Liver (tissue), 9 donors: ENCODE data around the gene PIEZO1. TPM values are rescaled to one million over a fixed set of nuclear protein-coding genes. Genes with fewer than 3 reads are reported as not detected.
"Not testable (repeated sequence)": the region's sequence is repeated elsewhere in the genome, so short reads cannot be mapped to it uniquely, and the experiment has no call there.

Experiments
- DNase-seq: peaks from one replicate; pipeline ENCODE4 v3.0.0-alpha.2; 2017; ENCODE audit warnings: low spot score
- H3K27ac ChIP-seq, 2 donors: one replicate each; pipeline ENCODE4 v1.7.0; 2013; ENCODE audit warnings: inconsistent platforms in 2 of 2, low read length in 2 of 2, control low read depth in 1 of 2, low read depth in 1 of 2, mild to moderate bottlenecking in 1 of 2
- H3K27me3 ChIP-seq, 4 donors: one replicate each; pipeline versions ENCODE4 v1.6.1 to v1.7.0; 2013; ENCODE audit warnings: low read length in 3 of 4, inconsistent platforms in 1 of 4, mild to moderate bottlenecking in 1 of 4, moderate library complexity in 1 of 4; ENCODE audit not compliant: control insufficient read depth in 4 of 4, insufficient read depth in 4 of 4
- H3K36me3 ChIP-seq, 4 donors: one replicate each; pipeline versions ENCODE4 v1.6.1 to v1.7.0; 2013; ENCODE audit warnings: low read length in 3 of 4, mild to moderate bottlenecking in 3 of 4, low read depth in 1 of 4, moderate library complexity in 1 of 4; ENCODE audit not compliant: control insufficient read depth in 4 of 4, insufficient read depth in 3 of 4
- H3K4me1 ChIP-seq, 4 donors: one replicate each; pipeline versions ENCODE4 v1.6.1 to v1.7.0; 2013; ENCODE audit warnings: low read length in 3 of 4, mild to moderate bottlenecking in 3 of 4, moderate library complexity in 1 of 4; ENCODE audit not compliant: control insufficient read depth in 4 of 4, insufficient read depth in 4 of 4
- H3K4me3 ChIP-seq, 3 donors: one replicate each; pipeline versions ENCODE4 v1.6.1 to v1.7.0; 2013; ENCODE audit warnings: low read length in 3 of 3, control low read depth in 1 of 3, low read depth in 1 of 3, mild to moderate bottlenecking in 1 of 3
- H3K9ac ChIP-seq, 2 donors: one replicate each; pipeline ENCODE4 v1.7.0; 2013; ENCODE audit warnings: low read length in 2 of 2, mild to moderate bottlenecking in 2 of 2, moderate library complexity in 2 of 2, control low read depth in 1 of 2, low read depth in 1 of 2
- H3K9me3 ChIP-seq, 4 donors: one replicate each; pipeline versions ENCODE4 v1.6.1 to v1.7.0; 2013; ENCODE audit warnings: low read length in 3 of 4; ENCODE audit not compliant: control insufficient read depth in 4 of 4
- EGR1 ChIP-seq, 2 donors: IDR thresholded peaks; 2 replicates each; pipeline ENCODE4 v1.6.1; 2016 to 2018; ENCODE audit warnings: antibody characterized with exemption in 2 of 2, low read depth in 2 of 2
- FOXA1 ChIP-seq: IDR thresholded peaks from 2 replicates; pipeline ENCODE4 v1.6.1; 2016; ENCODE audit warnings: antibody characterized with exemption
- FOXA2 ChIP-seq: IDR thresholded peaks from 2 replicates; pipeline ENCODE4 v1.6.1; 2016; ENCODE audit warnings: antibody characterized with exemption
- GABPA ChIP-seq, 2 donors: IDR thresholded peaks in 1 of 2; conservative IDR thresholded peaks in 1 of 2; 2 replicates each; pipeline ENCODE4 v1.6.1; 2016; ENCODE audit warnings: antibody characterized with exemption in 2 of 2, mild to moderate bottlenecking in 1 of 2, moderate library complexity in 1 of 2
- HNF4A ChIP-seq, 2 donors: conservative IDR thresholded peaks; 2 replicates each; pipeline ENCODE4 v1.6.1; 2016; ENCODE audit warnings: antibody characterized with exemption in 2 of 2, mild to moderate bottlenecking in 2 of 2
- HNF4G ChIP-seq: IDR thresholded peaks from 2 replicates; pipeline ENCODE4 v1.6.1; 2016; ENCODE audit warnings: antibody characterized with exemption
- JUND ChIP-seq, 2 donors: IDR thresholded peaks; 2 replicates each; pipeline ENCODE4 v1.6.1; 2016; ENCODE audit warnings: antibody characterized with exemption in 2 of 2
- NR2F2 ChIP-seq: IDR thresholded peaks from 2 replicates; pipeline ENCODE4 v1.6.1; 2016; ENCODE audit warnings: antibody characterized with exemption
- RAD21 ChIP-seq, 2 donors: IDR thresholded peaks; 2 replicates each; pipeline ENCODE4 v1.6.1; 2016; ENCODE audit warnings: antibody characterized with exemption in 2 of 2, mild to moderate bottlenecking in 2 of 2
- RXRA ChIP-seq, 2 donors: IDR thresholded peaks; 2 replicates each; pipeline ENCODE4 v1.6.1; 2017 to 2018; ENCODE audit warnings: antibody characterized with exemption in 2 of 2, mild to moderate bottlenecking in 1 of 2
- SP1 ChIP-seq: IDR thresholded peaks from 2 replicates; pipeline ENCODE4 v1.6.1; 2018; ENCODE audit warnings: antibody characterized with exemption, mild to moderate bottlenecking
- TAF1 ChIP-seq: conservative IDR thresholded peaks from 2 replicates; pipeline ENCODE4 v1.6.1; 2016; ENCODE audit warnings: antibody characterized with exemption, mild to moderate bottlenecking
- YY1 ChIP-seq: IDR thresholded peaks from 2 replicates; pipeline ENCODE4 v1.6.1; 2016; ENCODE audit warnings: antibody characterized with exemption, mild to moderate bottlenecking
- WGBS: extraction: QIAGEN DNeasy Blood & Tissue Kit; methylation state at CpG from one replicate; pipeline ENCODE4 v1.1.7; 2013; 5-methylcytosine and 5-hydroxymethylcytosine counted together
- polyA plus RNA-seq, 2 donors: library from polyadenylated mRNA; stranded (reverse) in 1 of 2; unstranded in 1 of 2; fragments of 200-250 nt in 1 of 2; fragments of >200 nt in 1 of 2; fragmentation: Nextera tagmentation in 1 of 2; extraction: Ambion mirVana in 1 of 2; gene quantifications; one replicate each; pipeline versions ENCODE4 v1.2.1 to v1.2.3, GENCODE V29; 2013 to 2015
- total RNA-seq, 2 donors: library from RNA; depleted of rRNA; stranded (reverse); fragments of >200 nt; gene quantifications; one replicate each; pipeline ENCODE4 v1.2.3, GENCODE V29; 2014
- TF ChIP-seq, protein P1 (sequence below): fragments of 150-350 bp; IDR thresholded peaks from 2 replicates; pipeline ENCODE4 v1.5.1; 2017; ENCODE audit warnings: improper control_type of control experiment, low read depth, low read length; ENCODE audit not compliant: missing input control
- TF ChIP-seq, protein P2 (sequence below): IDR thresholded peaks from 2 replicates; pipeline ENCODE4 v1.6.1; 2016; ENCODE audit warnings: antibody characterized with exemption, mild to moderate bottlenecking
- TF ChIP-seq, protein P3 (sequence below): IDR thresholded peaks from 2 replicates; pipeline ENCODE4 v1.6.1; 2016; ENCODE audit warnings: antibody characterized with exemption
- TF ChIP-seq, protein P4 (sequence below): IDR thresholded peaks from 2 replicates; pipeline ENCODE4 v1.6.1; 2016; ENCODE audit warnings: antibody characterized with exemption
- TF ChIP-seq, protein P5 (sequence below): IDR thresholded peaks from 2 replicates; pipeline ENCODE4 v1.6.1; 2016; ENCODE audit warnings: antibody characterized with exemption
- donor health status: healthy.
- donor health status: healthy.
- donor health status: healthy.
- donor health status: healthy.
- donor health status: healthy.

Gene PIEZO1
- total and polyA plus RNA-seq, 4 donors: 15.3 to 74.7 (median 59.2) TPM

DNA sequence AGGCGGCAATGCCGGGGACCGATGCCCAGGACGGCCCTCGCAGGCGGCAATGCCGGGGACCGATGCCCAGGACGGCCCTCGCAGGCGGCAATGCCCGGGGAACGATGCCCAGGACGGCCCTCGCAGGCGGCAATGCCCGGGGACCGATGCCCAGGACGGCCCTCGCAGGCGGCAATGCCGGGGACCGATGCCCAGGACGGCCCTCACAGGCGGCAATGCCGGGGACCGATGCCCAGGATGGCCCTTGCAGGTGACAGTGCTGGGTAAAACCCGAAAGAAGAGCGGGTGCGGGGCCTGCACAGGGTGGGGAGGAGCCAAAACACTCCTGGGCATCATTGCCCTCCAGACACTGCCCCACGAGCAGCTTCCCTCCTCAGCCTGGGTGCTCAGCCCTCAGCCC lies 38.6 kb upstream of the PIEZO1 start:
- H3K27ac ChIP-seq, H3K4me1 ChIP-seq, H3K27me3 ChIP-seq, DNase-seq, H3K9me3 ChIP-seq, H3K9ac ChIP-seq, H3K4me3 ChIP-seq: not testable (repeated sequence)
- WGBS: 98% methylated on average over 29 of the region's 31 CpGs
- H3K36me3 ChIP-seq: peaks cover 0 to 25% (median 8%) of the 10 kb centered on the region in 4 donors

DNA sequence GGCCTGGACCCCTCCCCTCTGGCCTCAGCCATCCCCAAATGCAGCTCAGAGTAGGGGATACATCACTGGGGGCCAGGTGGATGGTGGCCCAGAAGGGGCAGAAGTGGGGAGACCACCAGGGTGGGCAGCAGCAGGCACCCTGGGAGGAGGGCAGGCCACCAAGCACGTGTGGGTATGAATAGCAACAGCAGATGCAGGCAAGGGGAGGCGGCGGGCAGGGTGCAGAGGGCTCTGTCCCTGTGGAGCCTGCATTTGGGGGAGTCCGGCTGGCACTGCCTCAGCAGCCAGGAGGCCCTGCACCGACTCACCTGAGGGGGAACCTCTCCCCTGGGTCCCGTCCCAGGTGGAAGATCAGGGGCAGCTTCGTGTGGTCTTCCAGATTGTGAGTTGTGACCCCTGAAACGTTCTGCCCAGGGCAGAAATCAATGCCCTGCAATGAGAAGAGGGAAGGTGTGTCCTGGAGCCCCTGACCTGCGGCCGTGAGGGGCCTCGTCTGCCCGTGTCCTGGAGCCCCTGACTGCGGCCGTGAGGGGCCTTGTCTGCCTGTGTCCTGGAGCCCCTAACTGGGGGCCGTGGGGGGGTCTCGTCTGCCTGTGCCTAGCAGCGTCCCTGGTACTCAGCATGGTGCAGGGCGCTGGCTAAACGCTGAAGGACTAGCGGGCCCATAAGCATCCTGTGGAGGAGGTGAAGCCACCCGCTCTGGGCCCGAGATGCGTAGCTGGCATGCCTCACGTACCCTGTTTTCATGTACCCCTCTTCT lies 37.4 kb upstream of the PIEZO1 start:
- Histone ChIP-seq H3K9ac (no peak overlapping the region), H3K27me3 (no peaks in the 10 kb centered on the region), H3K4me1 (no peaks in the 10 kb centered on the region), H3K27ac (no peak overlapping the region), H3K4me3 (no peak overlapping the region), H3K36me3 (peaks cover 0 to 19% (median 5%) of the 10 kb centered on the region in 4 donors), H3K9me3 (no peaks in the 10 kb centered on the region)
- WGBS: 94% methylated on average over 24 of the region's 24 CpGs
- DNase-seq: no peak
- TF ChIP-seq SP1: no peak
- TF ChIP-seq, protein P1, sequence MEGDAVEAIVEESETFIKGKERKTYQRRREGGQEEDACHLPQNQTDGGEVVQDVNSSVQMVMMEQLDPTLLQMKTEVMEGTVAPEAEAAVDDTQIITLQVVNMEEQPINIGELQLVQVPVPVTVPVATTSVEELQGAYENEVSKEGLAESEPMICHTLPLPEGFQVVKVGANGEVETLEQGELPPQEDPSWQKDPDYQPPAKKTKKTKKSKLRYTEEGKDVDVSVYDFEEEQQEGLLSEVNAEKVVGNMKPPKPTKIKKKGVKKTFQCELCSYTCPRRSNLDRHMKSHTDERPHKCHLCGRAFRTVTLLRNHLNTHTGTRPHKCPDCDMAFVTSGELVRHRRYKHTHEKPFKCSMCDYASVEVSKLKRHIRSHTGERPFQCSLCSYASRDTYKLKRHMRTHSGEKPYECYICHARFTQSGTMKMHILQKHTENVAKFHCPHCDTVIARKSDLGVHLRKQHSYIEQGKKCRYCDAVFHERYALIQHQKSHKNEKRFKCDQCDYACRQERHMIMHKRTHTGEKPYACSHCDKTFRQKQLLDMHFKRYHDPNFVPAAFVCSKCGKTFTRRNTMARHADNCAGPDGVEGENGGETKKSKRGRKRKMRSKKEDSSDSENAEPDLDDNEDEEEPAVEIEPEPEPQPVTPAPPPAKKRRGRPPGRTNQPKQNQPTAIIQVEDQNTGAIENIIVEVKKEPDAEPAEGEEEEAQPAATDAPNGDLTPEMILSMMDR: no peak
- TF ChIP-seq JUND (IDR thresholded peaks at IDR 0.05): no peak
- no peak for TF ChIP-seq HNF4G
- no peak for TF ChIP-seq EGR1 (IDR thresholded peaks at IDR 0.05; ENCODE audit: low read depth in 2 of 2)
- no peak for TF ChIP-seq YY1
- no peak for TF ChIP-seq HNF4A (conservative IDR thresholded peaks at IDR 0.05)
- TF ChIP-seq, protein P2, sequence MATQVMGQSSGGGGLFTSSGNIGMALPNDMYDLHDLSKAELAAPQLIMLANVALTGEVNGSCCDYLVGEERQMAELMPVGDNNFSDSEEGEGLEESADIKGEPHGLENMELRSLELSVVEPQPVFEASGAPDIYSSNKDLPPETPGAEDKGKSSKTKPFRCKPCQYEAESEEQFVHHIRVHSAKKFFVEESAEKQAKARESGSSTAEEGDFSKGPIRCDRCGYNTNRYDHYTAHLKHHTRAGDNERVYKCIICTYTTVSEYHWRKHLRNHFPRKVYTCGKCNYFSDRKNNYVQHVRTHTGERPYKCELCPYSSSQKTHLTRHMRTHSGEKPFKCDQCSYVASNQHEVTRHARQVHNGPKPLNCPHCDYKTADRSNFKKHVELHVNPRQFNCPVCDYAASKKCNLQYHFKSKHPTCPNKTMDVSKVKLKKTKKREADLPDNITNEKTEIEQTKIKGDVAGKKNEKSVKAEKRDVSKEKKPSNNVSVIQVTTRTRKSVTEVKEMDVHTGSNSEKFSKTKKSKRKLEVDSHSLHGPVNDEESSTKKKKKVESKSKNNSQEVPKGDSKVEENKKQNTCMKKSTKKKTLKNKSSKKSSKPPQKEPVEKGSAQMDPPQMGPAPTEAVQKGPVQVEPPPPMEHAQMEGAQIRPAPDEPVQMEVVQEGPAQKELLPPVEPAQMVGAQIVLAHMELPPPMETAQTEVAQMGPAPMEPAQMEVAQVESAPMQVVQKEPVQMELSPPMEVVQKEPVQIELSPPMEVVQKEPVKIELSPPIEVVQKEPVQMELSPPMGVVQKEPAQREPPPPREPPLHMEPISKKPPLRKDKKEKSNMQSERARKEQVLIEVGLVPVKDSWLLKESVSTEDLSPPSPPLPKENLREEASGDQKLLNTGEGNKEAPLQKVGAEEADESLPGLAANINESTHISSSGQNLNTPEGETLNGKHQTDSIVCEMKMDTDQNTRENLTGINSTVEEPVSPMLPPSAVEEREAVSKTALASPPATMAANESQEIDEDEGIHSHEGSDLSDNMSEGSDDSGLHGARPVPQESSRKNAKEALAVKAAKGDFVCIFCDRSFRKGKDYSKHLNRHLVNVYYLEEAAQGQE: no peak
- TF ChIP-seq, protein P3, sequence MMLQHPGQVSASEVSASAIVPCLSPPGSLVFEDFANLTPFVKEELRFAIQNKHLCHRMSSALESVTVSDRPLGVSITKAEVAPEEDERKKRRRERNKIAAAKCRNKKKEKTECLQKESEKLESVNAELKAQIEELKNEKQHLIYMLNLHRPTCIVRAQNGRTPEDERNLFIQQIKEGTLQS: no peak
- no peak for TF ChIP-seq TAF1
- no peak for TF ChIP-seq FOXA2
- TF ChIP-seq, protein P4, sequence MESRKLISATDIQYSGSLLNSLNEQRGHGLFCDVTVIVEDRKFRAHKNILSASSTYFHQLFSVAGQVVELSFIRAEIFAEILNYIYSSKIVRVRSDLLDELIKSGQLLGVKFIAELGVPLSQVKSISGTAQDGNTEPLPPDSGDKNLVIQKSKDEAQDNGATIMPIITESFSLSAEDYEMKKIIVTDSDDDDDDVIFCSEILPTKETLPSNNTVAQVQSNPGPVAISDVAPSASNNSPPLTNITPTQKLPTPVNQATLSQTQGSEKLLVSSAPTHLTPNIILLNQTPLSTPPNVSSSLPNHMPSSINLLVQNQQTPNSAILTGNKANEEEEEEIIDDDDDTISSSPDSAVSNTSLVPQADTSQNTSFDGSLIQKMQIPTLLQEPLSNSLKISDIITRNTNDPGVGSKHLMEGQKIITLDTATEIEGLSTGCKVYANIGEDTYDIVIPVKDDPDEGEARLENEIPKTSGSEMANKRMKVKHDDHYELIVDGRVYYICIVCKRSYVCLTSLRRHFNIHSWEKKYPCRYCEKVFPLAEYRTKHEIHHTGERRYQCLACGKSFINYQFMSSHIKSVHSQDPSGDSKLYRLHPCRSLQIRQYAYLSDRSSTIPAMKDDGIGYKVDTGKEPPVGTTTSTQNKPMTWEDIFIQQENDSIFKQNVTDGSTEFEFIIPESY: no peak
- TF ChIP-seq GABPA (IDR thresholded peaks at IDR 0.05 in 1 of 2, conservative IDR thresholded peaks at IDR 0.05 in 1 of 2): no peak
- TF ChIP-seq, protein P5, sequence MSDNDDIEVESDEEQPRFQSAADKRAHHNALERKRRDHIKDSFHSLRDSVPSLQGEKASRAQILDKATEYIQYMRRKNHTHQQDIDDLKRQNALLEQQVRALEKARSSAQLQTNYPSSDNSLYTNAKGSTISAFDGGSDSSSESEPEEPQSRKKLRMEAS: no peak
- no peak for TF ChIP-seq RAD21 (IDR thresholded peaks at IDR 0.05)
- no peak for TF ChIP-seq NR2F2
- TF ChIP-seq RXRA (IDR thresholded peaks at IDR 0.05): no peak
- no peak for TF ChIP-seq FOXA1
